ENCODE measurements around the gene MKKS.

- TF ChIP-seq CTCF (IDR thresholded peaks at IDR 0.05) (no peak), POLR2A (IDR thresholded peaks at IDR 0.05) (no peak)
Observed at GRCh38 chr20:10483691-10484090, 49.7 kb upstream of the MKKS start.

Measured in Peyer's patch (tissue), 4 donors.